Stimulated activated CD4-positive, alpha-beta T cell treated with anti-CD3 and anti-CD28 coated beads, TNF-alpha, amount 100 ng/mL, for 48 hours (primary cell): ENCODE measurements around the gene NLRP10.
"Not testable (repeated sequence)": the region's sequence is repeated elsewhere in the genome, so short reads cannot be mapped to it uniquely, and the experiment has no call there.

Experiments
- DNase-seq, 3 donors: peaks; one replicate each; pipeline ENCODE4 v3.0.0-alpha.2; 2020; ENCODE audit warnings: low read depth in 3 of 3

NLRP10 gene

GRCh38 chr11:7965386-7965785 lies at the start of gene NLRP10:
Gene NLRP10 (minus strand): TSS chr11:7965447. CDS start chr11:7963495, 1,952 bp downstream.
- no peak for DNase-seq

GRCh38 chr11:8013833-8014232 lies 48.6 kb upstream of the NLRP10 start:
- no peak for DNase-seq

- DNase-seq, result no peak
Observed at GRCh38 chr11:8011981-8012444, 46.8 kb upstream of the NLRP10 start.

- DNase-seq, result no peak
Observed at GRCh38 chr11:8011371-8011770, 46.1 kb upstream of the NLRP10 start.

- no peak for DNase-seq
Observed at GRCh38 chr11:8009856-8010255, 44.6 kb upstream of the NLRP10 start.

- no peak for DNase-seq
Observed at GRCh38 chr11:8008212-8008611, 43.0 kb upstream of the NLRP10 start.

GRCh38 chr11:8006349-8006977 lies 41.2 kb upstream of the NLRP10 start:
- DNase-seq, result peak in 2 of 3 donors; percentile 16 to 23

GRCh38 chr11:8005556-8005955 lies 40.3 kb upstream of the NLRP10 start:
- no peak for DNase-seq

GRCh38 chr11:8004008-8004407 lies 38.8 kb upstream of the NLRP10 start:
- no peak for DNase-seq

GRCh38 chr11:8003187-8003586 lies 37.9 kb upstream of the NLRP10 start:
- DNase-seq, result no peak

GRCh38 chr11:8002676-8003075 lies 37.4 kb upstream of the NLRP10 start:
- no peak for DNase-seq

GRCh38 chr11:8000390-8000789 lies 35.1 kb upstream of the NLRP10 start:
- no peak for DNase-seq

- DNase-seq, result no peak
Observed at GRCh38 chr11:7999795-8000194, 34.5 kb upstream of the NLRP10 start.

- no peak for DNase-seq
Observed at GRCh38 chr11:7994581-7995278, 29.5 kb upstream of the NLRP10 start.

GRCh38 chr11:7987560-7987883 lies 22.3 kb upstream of the NLRP10 start:
- DNase-seq, result not testable (repeated sequence)

- DNase-seq, result peak; percentile 76 to 83 (median 79)
Observed at GRCh38 chr11:7986768-7987559, 21.7 kb upstream of the NLRP10 start, which contains the start of gene EIF3F. Gene EIF3F (plus strand): TSS chr11:7987337. CDS start chr11:7987353, 16 bp downstream.

GRCh38 chr11:7983832-7984590 lies 18.8 kb upstream of the NLRP10 start:
- no peak for DNase-seq

GRCh38 chr11:7982582-7983119 lies 17.4 kb upstream of the NLRP10 start:
- no peak for DNase-seq

GRCh38 chr11:7981619-7982157 lies 16.4 kb upstream of the NLRP10 start:
- DNase-seq, result no peak

- no peak for DNase-seq
Observed at GRCh38 chr11:7977232-7977917, 12.1 kb upstream of the NLRP10 start.

- DNase-seq, result no peak
Observed at GRCh38 chr11:7974668-7975067, 9.4 kb upstream of the NLRP10 start.
